Testis (tissue), 3 donors: ENCODE measurements around the gene FBXO38. TPM values are rescaled to one million over a fixed set of nuclear protein-coding genes. Genes with fewer than 3 reads are reported as not detected.

Experiments used
- DNase-seq: peaks from one replicate; pipeline ENCODE4 v3.0.0-alpha.2; 2019
- H3K27ac ChIP-seq, 2 donors: fragments of 200-600 bp; sonication (generic); one replicate each; pipeline ENCODE4 v1.5.1; 2019
- H3K27me3 ChIP-seq: fragments of 200-600 bp; sonication (generic); one replicate; pipeline ENCODE4 v1.5.1; 2019
- H3K36me3 ChIP-seq: fragments of 200-600 bp; sonication (generic); one replicate; pipeline ENCODE4 v1.5.1; 2017; ENCODE audit warnings: low read depth; ENCODE audit errors: missing control alignments
- H3K4me1 ChIP-seq: fragments of 200-600 bp; sonication (generic); one replicate; pipeline ENCODE4 v1.5.1; 2019
- H3K4me3 ChIP-seq, 2 donors: fragments of 200-600 bp; sonication (generic); one replicate each; pipeline ENCODE4 v1.5.1; 2017 to 2019
- H3K9me3 ChIP-seq: fragments of 200-600 bp; sonication (generic); one replicate; pipeline ENCODE4 v1.5.1; 2017
- POLR2A ChIP-seq: fragments of 450-650 bp; IDR thresholded peaks from one replicate; pipeline ENCODE4 v1.6.1; 2017; ENCODE audit warnings: antibody characterized with exemption, mild to moderate bottlenecking, moderate library complexity
- WGBS, 2 donors: methylation state at CpG; one replicate each; pipeline ENCODE4 v1.1.5; 2018; 5-methylcytosine and 5-hydroxymethylcytosine counted together
- intact Hi-C: fragments of 100-400 bp; cut with DNase I; formaldehyde crosslinking; loops from one replicate; pipeline ENCODE4 v1.15.1; 2023; ENCODE audit warnings: low total_unique reads
- polyA plus RNA-seq: library from polyadenylated mRNA; stranded (reverse); fragments of 350-450 nt; fragmentation: Illumina TruSeq; extraction: RNeasy Lipid Tissue Mini Kit (QIAGEN cat#74804); gene quantifications from one replicate; pipeline ENCODE4 v1.2.3, GENCODE V29; 2014; ENCODE audit warnings: low read depth, low replicate concordance; ENCODE audit not compliant: insufficient read depth
- total RNA-seq, 2 donors: library from RNA; depleted of rRNA; stranded (reverse); fragments of >200 nt; gene quantifications; one replicate each; pipeline ENCODE4 v1.2.3, GENCODE V29; 2016
- TF ChIP-seq, protein P1 (sequence below), 3 experiments: fragments of 450-650 bp in 2 of 3; fragments of 200-600 bp in 1 of 3; sonication (generic) in 1 of 3; IDR thresholded peaks; one replicate each; pipeline ENCODE4 v1.5.1; 2016 to 2019; ENCODE audit warnings: antibody characterized with exemption in 3 of 3, mild to moderate bottlenecking in 2 of 3, moderate library complexity in 1 of 3

The FBXO38 gene
- total and polyA plus RNA-seq, 3 donors from 2014 or later = 41.0 to 62.4 (median 57.8) TPM

DNA sequence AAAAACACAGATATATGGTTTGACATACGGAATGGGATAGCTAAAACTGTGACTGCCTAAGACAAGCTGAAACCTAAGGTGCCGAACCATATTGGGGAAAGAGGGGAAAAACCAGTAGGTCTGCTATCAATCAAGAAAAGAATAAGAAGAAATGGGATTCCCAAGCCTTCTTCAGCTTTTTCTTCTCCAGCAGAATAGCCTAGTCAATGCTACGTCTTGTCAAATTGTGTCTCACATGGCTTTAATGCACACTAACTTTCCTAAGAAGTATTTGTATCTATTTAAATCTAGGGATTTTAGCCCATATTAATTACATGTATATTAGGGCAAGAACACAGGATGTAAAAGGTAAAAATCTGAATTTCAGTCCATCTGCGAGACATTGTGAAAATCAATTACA lies 797 bp upstream of the FBXO38 start:
- H3K4me1 ChIP-seq = peaks cover 13% of the 10 kb centered on the region
- peak overlapping the region; percentile 89 to 92 for H3K4me3 ChIP-seq
- TF ChIP-seq POLR2A = no peak
- TF ChIP-seq, protein P1, sequence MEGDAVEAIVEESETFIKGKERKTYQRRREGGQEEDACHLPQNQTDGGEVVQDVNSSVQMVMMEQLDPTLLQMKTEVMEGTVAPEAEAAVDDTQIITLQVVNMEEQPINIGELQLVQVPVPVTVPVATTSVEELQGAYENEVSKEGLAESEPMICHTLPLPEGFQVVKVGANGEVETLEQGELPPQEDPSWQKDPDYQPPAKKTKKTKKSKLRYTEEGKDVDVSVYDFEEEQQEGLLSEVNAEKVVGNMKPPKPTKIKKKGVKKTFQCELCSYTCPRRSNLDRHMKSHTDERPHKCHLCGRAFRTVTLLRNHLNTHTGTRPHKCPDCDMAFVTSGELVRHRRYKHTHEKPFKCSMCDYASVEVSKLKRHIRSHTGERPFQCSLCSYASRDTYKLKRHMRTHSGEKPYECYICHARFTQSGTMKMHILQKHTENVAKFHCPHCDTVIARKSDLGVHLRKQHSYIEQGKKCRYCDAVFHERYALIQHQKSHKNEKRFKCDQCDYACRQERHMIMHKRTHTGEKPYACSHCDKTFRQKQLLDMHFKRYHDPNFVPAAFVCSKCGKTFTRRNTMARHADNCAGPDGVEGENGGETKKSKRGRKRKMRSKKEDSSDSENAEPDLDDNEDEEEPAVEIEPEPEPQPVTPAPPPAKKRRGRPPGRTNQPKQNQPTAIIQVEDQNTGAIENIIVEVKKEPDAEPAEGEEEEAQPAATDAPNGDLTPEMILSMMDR (IDR thresholded peaks at IDR 0.05) = no peak
- intact Hi-C loops = no loop called here
- H3K36me3 ChIP-seq = no peaks in the 10 kb centered on the region
- H3K9me3 ChIP-seq = no peaks in the 10 kb centered on the region
- H3K27me3 ChIP-seq = no peaks in the 10 kb centered on the region
- 23 to 47% methylated on average over 4 of the region's 4 CpGs for WGBS, 2 donors
- peak overlapping the region; percentile 83 to 90 for H3K27ac ChIP-seq
- no peak for DNase-seq

DNA sequence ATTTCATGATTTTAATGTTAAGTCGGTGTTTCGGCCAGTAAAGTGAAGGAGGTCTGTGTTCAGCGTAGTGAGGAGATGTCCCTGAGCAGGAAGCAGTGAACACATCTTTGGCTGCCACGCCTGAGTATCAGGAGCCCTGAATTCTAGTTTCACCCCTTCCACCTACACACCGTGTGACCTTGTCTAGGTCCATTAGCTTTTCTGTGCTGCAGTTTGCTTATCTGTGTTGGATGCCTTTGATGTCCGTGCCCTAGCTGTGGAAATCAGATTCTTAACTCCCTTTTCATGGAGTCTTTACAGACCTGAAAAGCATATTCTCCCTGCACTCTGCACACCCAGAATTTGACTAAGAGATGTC lies 601 bp downstream of the FBXO38 start:
- intact Hi-C loops = no loop called here
- Histone ChIP-seq H3K4me1 (peaks cover 13% of the 10 kb centered on the region), H3K9me3 (no peaks in the 10 kb centered on the region)

DNA sequence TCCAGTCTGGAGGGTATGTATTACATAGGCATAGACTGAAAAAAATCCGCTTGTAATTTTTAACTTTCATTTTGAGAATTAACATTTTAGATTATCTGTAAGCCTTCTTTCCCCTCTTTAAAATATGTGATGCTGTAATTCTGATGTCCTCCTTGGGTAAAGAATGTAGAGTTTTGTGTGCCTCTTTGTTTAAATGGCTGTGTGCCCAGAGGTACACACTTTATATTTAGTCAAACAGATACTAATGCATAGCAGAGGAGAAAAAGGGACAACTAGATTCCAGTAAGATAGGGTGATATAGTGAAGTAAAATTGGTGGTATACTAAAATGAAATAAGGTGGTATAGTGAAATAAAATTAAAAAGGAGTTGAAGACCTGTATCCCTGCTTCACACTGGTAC lies 1.3 kb downstream of the FBXO38 start:
- no peaks in the 10 kb centered on the region for H3K36me3 ChIP-seq

More for the DNA sequence above, 601 bp downstream of the FBXO38 start:
- peak overlapping the region; percentile 89 to 92 for H3K4me3 ChIP-seq
- WGBS, 2 donors = 0% methylated on average over 6 of the region's 6 CpGs
- no peak for DNase-seq
- H3K27ac ChIP-seq = peak overlapping the region; percentile 83 to 90
- no peaks in the 10 kb centered on the region for H3K27me3 ChIP-seq
- no peak for TF ChIP-seq POLR2A
- TF ChIP-seq, protein P1 (IDR thresholded peaks at IDR 0.05) = no peak
- H3K36me3 ChIP-seq = no peaks in the 10 kb centered on the region

DNA sequence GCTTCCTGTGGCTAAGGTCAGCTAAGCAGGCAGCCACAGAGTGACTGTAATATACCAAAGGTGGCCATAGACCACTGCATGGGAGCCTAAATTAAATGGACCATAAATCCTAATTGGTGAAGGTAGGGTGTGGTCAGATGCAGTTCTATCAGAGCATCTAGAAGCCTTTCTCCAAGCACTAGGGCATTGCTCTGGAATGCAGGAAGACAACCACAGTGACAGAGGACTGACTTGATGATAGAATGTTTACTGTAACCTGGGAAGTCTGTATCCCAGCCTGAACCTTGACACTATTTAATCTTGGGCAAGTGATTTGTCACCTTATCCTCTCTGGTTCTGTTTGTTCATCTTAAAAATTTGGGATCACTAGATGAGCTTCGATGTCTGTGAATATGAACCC lies 2.3 kb downstream of the FBXO38 start:
- 86 to 96% methylated on average over 1 of the region's 1 CpG for WGBS, 2 donors
- Histone ChIP-seq H3K27me3 (no peaks in the 10 kb centered on the region), H3K4me3 (no peak overlapping the region), H3K36me3 (no peaks in the 10 kb centered on the region), H3K9me3 (no peaks in the 10 kb centered on the region), H3K27ac (no peak overlapping the region), H3K4me1 (peaks cover 15% of the 10 kb centered on the region)
- TF ChIP-seq, protein P1 (IDR thresholded peaks at IDR 0.05) = no peak
- TF ChIP-seq POLR2A = no peak
- intact Hi-C loops = no loop called here
- no peak for DNase-seq

More for the DNA sequence above, 1.3 kb downstream of the FBXO38 start:
- DNase-seq = no peak
- no peak overlapping the region for H3K27ac ChIP-seq
- H3K9me3 ChIP-seq = no peaks in the 10 kb centered on the region
- no peak for TF ChIP-seq POLR2A
- TF ChIP-seq, protein P1 (IDR thresholded peaks at IDR 0.05) = no peak
- 71 to 80% methylated on average over 1 of the region's 1 CpG for WGBS, 2 donors
- H3K4me3 ChIP-seq = no peak overlapping the region
- no peaks in the 10 kb centered on the region for H3K27me3 ChIP-seq
- intact Hi-C loops = no loop called here
- H3K4me1 ChIP-seq = peaks cover 13% of the 10 kb centered on the region

DNA sequence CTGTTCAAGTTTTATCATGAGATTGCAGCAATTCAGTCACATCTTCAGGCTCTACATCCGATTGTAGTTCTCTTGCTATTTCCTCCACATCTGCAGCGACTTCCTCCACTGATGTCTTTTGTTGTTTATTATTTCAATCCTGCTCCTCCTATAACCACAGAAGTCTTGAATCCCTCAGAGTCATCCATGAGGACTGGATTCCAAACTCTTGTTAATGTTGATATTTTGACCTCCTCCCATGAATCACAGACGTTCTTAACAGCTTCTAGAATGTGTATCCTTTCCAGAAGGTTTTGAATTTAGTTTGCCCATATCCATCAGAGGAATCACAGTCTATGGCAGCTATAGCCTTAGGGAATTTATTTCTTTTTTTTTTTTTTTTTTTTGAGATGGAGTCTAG lies 3.6 kb downstream of the FBXO38 start:
- H3K27me3 ChIP-seq = no peaks in the 10 kb centered on the region
- H3K27ac ChIP-seq = no peak overlapping the region
- no peaks in the 10 kb centered on the region for H3K9me3 ChIP-seq
- TF ChIP-seq POLR2A = no peak
- TF ChIP-seq, protein P1 (IDR thresholded peaks at IDR 0.05) = no peak
- H3K36me3 ChIP-seq = no peaks in the 10 kb centered on the region
- peaks cover 18% of the 10 kb centered on the region for H3K4me1 ChIP-seq
- no peak for DNase-seq
- 73 to 82% methylated on average over 3 of the region's 3 CpGs for WGBS, 2 donors
- H3K4me3 ChIP-seq = no peak overlapping the region
- intact Hi-C loops = no loop called here
